Lower lobe of right lung (tissue), 2 donors: Measurements from ENCODE around the gene USP40. TPM values are rescaled to one million over a fixed set of nuclear protein-coding genes. Genes with fewer than 3 reads are reported as not detected.

Experiments
- ATAC-seq, 2 donors: fragments of 200-7000 bp; cut with Tn5 transposase; one replicate each; pipeline ENCODE4 v1.9.1; 2020 to 2022; ENCODE audit warnings: mild to moderate bottlenecking in 2 of 2, moderate library complexity in 2 of 2
- DNase-seq: peaks from one replicate; pipeline ENCODE4 v3.0.0-alpha.2; 2020
- H3K27ac ChIP-seq: fragments of 200-600 bp; one replicate; pipeline ENCODE4 v1.8.0; 2022
- H3K27me3 ChIP-seq: fragments of 200-600 bp; one replicate; pipeline ENCODE4 v1.8.0; 2022; ENCODE audit warnings: low read depth
- H3K36me3 ChIP-seq: fragments of 200-600 bp; one replicate; pipeline ENCODE4 v1.8.0; 2022; ENCODE audit warnings: mild to moderate bottlenecking
- H3K4me1 ChIP-seq: fragments of 200-600 bp; one replicate; pipeline ENCODE4 v1.8.0; 2022
- H3K4me3 ChIP-seq: fragments of 200-600 bp; one replicate; pipeline ENCODE4 v1.8.0; 2022; ENCODE audit warnings: mild to moderate bottlenecking
- H3K9me3 ChIP-seq: fragments of 200-600 bp; one replicate; pipeline ENCODE4 v1.8.0; 2022
- intact Hi-C: fragments of 100-400 bp; cut with DNase I; formaldehyde crosslinking; loops from one replicate; pipeline ENCODE4 v1.11.0; 2022
- total RNA-seq: library from RNA; stranded (reverse); fragmentation: NEBNext Ultra II Directional; extraction: Animal tissue kit (Norgen Biotek cat#: 25700); gene quantifications from one replicate; pipeline ENCODE4 v1.2.1, GENCODE V29; 2021
- TF ChIP-seq, protein P1 (sequence below): fragments of 200-600 bp; IDR thresholded peaks from one replicate; pipeline ENCODE4 v1.8.0; 2022; ENCODE audit warnings: antibody characterized with exemption, mild to moderate bottlenecking
- donor health status: DM: no; HTN: yes; CAD: no; lungs with severe emphysema.

USP40 gene
- total RNA-seq, 1 donor from 2014 or later = 45.4 TPM

DNA sequence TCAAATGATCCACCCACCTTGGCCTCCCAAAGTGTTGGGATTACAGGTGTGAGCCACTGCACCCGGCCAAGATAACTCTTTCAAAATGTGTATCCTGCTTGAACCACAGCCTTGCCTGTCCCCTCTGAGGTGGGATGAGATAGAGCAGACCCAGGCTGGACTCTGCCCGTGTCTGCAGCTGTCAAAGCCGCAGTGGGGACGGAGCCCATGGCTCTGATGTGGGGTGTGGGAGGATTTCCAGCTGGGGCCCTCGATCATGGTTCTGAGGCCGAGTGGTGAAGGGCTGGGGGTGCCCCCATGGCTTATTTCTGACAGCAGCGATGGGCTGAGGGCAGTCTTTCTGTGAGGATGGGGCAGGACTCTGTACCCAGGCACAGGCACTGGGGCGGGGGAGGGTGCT, 107.8 kb downstream of the USP40 start:
- DNase-seq = no peak
- ATAC-seq = no peak

DNA sequence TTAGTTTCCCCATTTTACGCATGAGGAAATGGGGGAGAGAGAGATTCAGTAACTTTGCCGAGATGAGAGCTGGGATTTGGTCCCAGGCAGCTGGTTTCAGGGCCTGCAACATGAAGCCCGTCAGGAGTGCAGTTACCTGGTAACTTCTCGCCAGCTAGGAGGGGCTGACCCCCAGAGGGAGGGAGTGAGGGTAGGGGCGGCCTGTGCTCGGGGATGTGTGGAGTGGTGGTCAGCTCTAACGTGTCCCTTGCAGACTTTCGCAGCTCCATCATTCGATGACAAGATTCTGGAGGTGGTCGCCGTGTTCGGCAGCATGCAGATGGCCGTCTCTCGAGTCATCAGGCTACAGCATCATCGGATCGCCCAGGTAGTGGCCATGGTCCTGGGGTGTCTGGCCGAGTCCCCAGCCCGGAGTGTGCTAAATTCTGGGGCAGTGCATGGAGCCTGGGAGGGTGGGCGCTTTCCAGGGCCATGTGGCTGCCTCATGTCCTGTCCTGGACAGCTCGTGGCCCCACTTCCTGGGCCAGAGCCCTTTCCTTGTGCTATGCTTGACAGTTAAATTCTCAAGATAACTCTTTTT, 108.5 kb downstream of the USP40 start:
- TF ChIP-seq, protein P1, sequence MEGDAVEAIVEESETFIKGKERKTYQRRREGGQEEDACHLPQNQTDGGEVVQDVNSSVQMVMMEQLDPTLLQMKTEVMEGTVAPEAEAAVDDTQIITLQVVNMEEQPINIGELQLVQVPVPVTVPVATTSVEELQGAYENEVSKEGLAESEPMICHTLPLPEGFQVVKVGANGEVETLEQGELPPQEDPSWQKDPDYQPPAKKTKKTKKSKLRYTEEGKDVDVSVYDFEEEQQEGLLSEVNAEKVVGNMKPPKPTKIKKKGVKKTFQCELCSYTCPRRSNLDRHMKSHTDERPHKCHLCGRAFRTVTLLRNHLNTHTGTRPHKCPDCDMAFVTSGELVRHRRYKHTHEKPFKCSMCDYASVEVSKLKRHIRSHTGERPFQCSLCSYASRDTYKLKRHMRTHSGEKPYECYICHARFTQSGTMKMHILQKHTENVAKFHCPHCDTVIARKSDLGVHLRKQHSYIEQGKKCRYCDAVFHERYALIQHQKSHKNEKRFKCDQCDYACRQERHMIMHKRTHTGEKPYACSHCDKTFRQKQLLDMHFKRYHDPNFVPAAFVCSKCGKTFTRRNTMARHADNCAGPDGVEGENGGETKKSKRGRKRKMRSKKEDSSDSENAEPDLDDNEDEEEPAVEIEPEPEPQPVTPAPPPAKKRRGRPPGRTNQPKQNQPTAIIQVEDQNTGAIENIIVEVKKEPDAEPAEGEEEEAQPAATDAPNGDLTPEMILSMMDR = no peak
- intact Hi-C loops = no loop called here

More for the DNA sequence above, 107.8 kb downstream of the USP40 start:
- no peaks in the 10 kb centered on the region for H3K4me1 ChIP-seq
- TF ChIP-seq, protein P1 = no peak
- intact Hi-C loops = no loop called here
- no peaks in the 10 kb centered on the region for H3K9me3 ChIP-seq
- H3K36me3 ChIP-seq = peaks cover 96% of the 10 kb centered on the region
- H3K27me3 ChIP-seq = no peaks in the 10 kb centered on the region
- H3K27ac ChIP-seq = no peak overlapping the region
- no peak overlapping the region for H3K4me3 ChIP-seq

DNA sequence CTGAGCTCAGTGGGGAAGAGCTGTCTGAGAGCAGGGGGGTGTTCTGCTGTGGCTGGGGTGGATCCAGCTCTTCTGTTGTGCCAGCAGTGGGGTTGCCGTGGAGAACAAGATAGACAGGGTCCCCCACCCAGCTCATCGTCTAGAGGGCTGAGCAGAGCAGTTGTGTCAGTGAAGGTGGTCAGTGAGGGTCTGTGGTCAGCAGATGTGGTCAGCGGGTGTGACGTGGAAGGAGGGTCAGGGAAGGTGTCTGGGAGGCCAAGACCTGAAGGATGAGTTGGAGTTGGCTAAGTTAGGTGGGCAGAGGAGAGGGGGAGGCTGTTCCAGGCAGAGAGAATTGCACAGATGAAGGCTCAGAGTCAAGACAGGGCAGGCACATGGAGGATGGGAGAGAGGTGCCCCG, 109.2 kb downstream of the USP40 start:
- peaks cover 100% of the 10 kb centered on the region for H3K36me3 ChIP-seq
- no peak overlapping the region for H3K4me3 ChIP-seq
- DNase-seq (no peak), ATAC-seq (no peak)
- H3K4me1 ChIP-seq = no peaks in the 10 kb centered on the region
- TF ChIP-seq, protein P1 = no peak
- H3K9me3 ChIP-seq = no peaks in the 10 kb centered on the region
- intact Hi-C loops = no loop called here
- no peak overlapping the region for H3K27ac ChIP-seq
- H3K27me3 ChIP-seq = no peaks in the 10 kb centered on the region

More for the DNA sequence above, 108.5 kb downstream of the USP40 start:
- no peaks in the 10 kb centered on the region for H3K27me3 ChIP-seq
- ATAC-seq = no peak
- no peak overlapping the region for H3K4me3 ChIP-seq
- H3K27ac ChIP-seq = no peak overlapping the region
- no peaks in the 10 kb centered on the region for H3K9me3 ChIP-seq
- H3K4me1 ChIP-seq = no peaks in the 10 kb centered on the region
- peak; percentile 20 for DNase-seq
- H3K36me3 ChIP-seq = peaks cover 100% of the 10 kb centered on the region

DNA sequence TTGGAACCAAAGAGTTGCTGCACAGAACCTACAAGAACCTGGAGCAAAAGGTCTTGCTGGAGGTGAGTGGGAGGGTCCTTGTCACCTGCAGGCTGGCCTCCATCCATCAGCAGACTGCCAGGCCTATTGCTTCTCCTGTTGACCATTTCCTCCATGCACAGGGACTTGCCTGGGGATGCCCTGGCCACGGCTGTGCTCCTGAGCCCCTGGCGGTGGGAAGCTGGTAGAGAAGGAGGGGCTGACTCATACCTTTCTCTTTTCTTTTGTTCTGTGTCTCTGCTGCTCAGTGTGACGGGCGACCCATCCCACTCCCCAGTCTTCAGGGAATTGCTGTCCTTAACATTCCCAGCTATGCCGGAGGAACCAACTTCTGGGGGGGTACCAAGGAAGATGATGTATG, 109.6 kb downstream of the USP40 start:
- DNase-seq = peak; percentile 17
- no peak for ATAC-seq
- peaks cover 100% of the 10 kb centered on the region for H3K36me3 ChIP-seq
- H3K27ac ChIP-seq = no peak overlapping the region
- H3K4me3 ChIP-seq = no peak overlapping the region
- H3K9me3 ChIP-seq = no peaks in the 10 kb centered on the region
- TF ChIP-seq, protein P1 = no peak
- no peaks in the 10 kb centered on the region for H3K4me1 ChIP-seq
- intact Hi-C loops = no loop called here
- H3K27me3 ChIP-seq = no peaks in the 10 kb centered on the region

DNA sequence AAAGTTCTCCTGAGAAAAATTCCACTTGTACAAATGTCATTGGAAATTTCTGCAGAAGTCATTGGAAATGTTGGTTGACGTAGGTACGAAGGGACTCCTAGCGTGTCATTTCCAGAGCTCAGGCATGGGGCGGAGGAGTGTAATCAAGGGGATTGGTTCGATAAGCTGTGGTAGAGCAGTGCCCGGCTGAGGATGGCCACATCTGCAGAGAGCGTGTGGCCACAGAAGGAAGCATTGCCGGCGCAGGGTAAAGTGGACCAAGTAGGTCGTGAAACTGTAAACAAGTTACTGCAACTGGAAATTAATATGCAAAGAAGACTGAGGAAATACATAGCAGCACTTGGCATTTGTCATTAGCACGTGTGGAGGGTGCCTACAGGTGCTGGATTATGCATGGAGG, 110.5 kb downstream of the USP40 start:
- no peaks in the 10 kb centered on the region for H3K4me1 ChIP-seq
- H3K4me3 ChIP-seq = no peak overlapping the region
- no peaks in the 10 kb centered on the region for H3K9me3 ChIP-seq
- intact Hi-C loops = no loop called here
- H3K27me3 ChIP-seq = no peaks in the 10 kb centered on the region
- ATAC-seq = no peak
- TF ChIP-seq, protein P1 = no peak
- peaks cover 100% of the 10 kb centered on the region for H3K36me3 ChIP-seq
- DNase-seq = peak; percentile 34
- H3K27ac ChIP-seq = no peak overlapping the region
